GM12878 (cell line): Measurements from ENCODE around the gene SRSF10. TPM values are rescaled to one million over a fixed set of nuclear protein-coding genes. Genes with fewer than 3 reads are reported as not detected.
A peak's percentile ranks its signal among the peaks of the same experiment; 100 is the strongest.

Experiments used
- BHLHE40 ChIP-seq, 2 experiments: fragments of 450-650 bp in 1 of 2; IDR thresholded peaks; 2 replicates each; pipeline ENCODE4 v1.6.1; 2011 to 2017; ENCODE audit warnings: low read depth in 2 of 2, borderline replicate concordance in 1 of 2, improper control_type of control experiment in 1 of 2, low read length in 1 of 2, mild to moderate bottlenecking in 1 of 2
- CHD2 ChIP-seq: IDR thresholded peaks from 2 replicates; pipeline ENCODE4 v1.6.1; 2011; ENCODE audit warnings: low read depth, low read length, improper control_type of control experiment, borderline replicate concordance
- ESRRA ChIP-seq: IDR thresholded peaks from 2 replicates; pipeline ENCODE4 v1.6.1; 2012; ENCODE audit warnings: mild to moderate bottlenecking, low read length, improper control_type of control experiment
- HDAC2 ChIP-seq: fragments of 200-600 bp; sonication (generic); IDR thresholded peaks from 2 replicates; pipeline ENCODE4 v1.6.1; 2017
- IKZF1 ChIP-seq: fragments of 450-650 bp; conservative IDR thresholded peaks from 2 replicates; pipeline ENCODE4 v1.6.1; 2017; ENCODE audit warnings: antibody characterized with exemption, mild to moderate bottlenecking
- IKZF2 ChIP-seq, 2 experiments: fragments of 450-650 bp; IDR thresholded peaks; 2 replicates each; pipeline ENCODE4 v1.6.1; 2017; ENCODE audit warnings: mild to moderate bottlenecking in 2 of 2, moderate library complexity in 2 of 2
- MEF2B ChIP-seq: fragments of 450-650 bp; IDR thresholded peaks from 2 replicates; pipeline ENCODE4 v1.6.1; 2018; ENCODE audit warnings: mild to moderate bottlenecking, moderate library complexity; ENCODE audit not compliant: partially characterized antibody, poor library complexity, severe bottlenecking
- MXI1 ChIP-seq: fragments of 150-350 bp; IDR thresholded peaks from 2 replicates; pipeline ENCODE4 v1.6.1; 2011; ENCODE audit warnings: low read depth, mild to moderate bottlenecking, inconsistent platforms, low read length, improper control_type of control experiment
- NFYA ChIP-seq: IDR thresholded peaks from 2 replicates; pipeline ENCODE4 v1.6.1; 2011; ENCODE audit warnings: low read depth, mild to moderate bottlenecking, low read length, improper control_type of control experiment, borderline replicate concordance
- PML ChIP-seq: IDR thresholded peaks from 2 replicates; pipeline ENCODE4 v1.6.1; 2012; ENCODE audit warnings: low read length, inconsistent platforms
- POU2F2 ChIP-seq: IDR thresholded peaks from 3 replicates; pipeline ENCODE4 v1.6.1; 2011; ENCODE audit warnings: low read depth, mild to moderate bottlenecking, low read length, borderline replicate concordance
- RB1 ChIP-seq: fragments of 450-650 bp; formaldehyde crosslinking; IDR thresholded peaks from 2 replicates; pipeline ENCODE4 v1.6.1; 2017; ENCODE audit warnings: mild to moderate bottlenecking, borderline replicate concordance
- RCOR1 ChIP-seq: conservative IDR thresholded peaks from 2 replicates; pipeline ENCODE4 v1.6.1; 2012; ENCODE audit warnings: low read depth, low read length, improper control_type of control experiment
- RFX5 ChIP-seq: IDR thresholded peaks from 2 replicates; pipeline ENCODE4 v1.6.1; 2011; ENCODE audit warnings: low read depth, low read length, improper control_type of control experiment
- RUNX3 ChIP-seq: IDR thresholded peaks from 2 replicates; pipeline ENCODE4 v1.6.1; 2012; ENCODE audit warnings: low read length, inconsistent platforms
- SUZ12 ChIP-seq: fragments of 200-600 bp; sonication (generic); IDR thresholded peaks from one replicate; pipeline ENCODE4 v1.6.1; 2018; ENCODE audit warnings: antibody characterized with exemption, mild to moderate bottlenecking; ENCODE audit not compliant: unreplicated experiment
- ZNF207 ChIP-seq: fragments of 450-650 bp; IDR thresholded peaks from 2 replicates; pipeline ENCODE4 v1.6.1; 2014; ENCODE audit warnings: antibody characterized with exemption, mild to moderate bottlenecking, borderline replicate concordance
- polyA plus RNA-seq, 11 experiments: library from polyadenylated mRNA; depleted of rRNA in 4 of 11; unstranded in 6 of 11; stranded (reverse) in 5 of 11; fragments of >200 nt; fragmentation: Nextera tagmentation in 4 of 11; fragmentation: Illumina TruSeq in 1 of 11; extraction: Ambion mirVana in 4 of 11; extraction: Trizol in 1 of 11; gene quantifications; 1 replicate in 1 of 11; 2 replicates in 10 of 11; pipeline versions ENCODE4 v1.2.1 to v1.2.3, GENCODE V29; 2011 to 2016; ENCODE audit warnings: inconsistent platforms in 2 of 11, missing spikeins in 2 of 11, low read depth in 1 of 11
- total RNA-seq, 4 experiments: library from RNA; depleted of rRNA in 3 of 4; stranded (reverse); fragments of >200 nt in 3 of 4; fragmentation: Illumina TruSeq in 1 of 4; extraction: Trizol in 1 of 4; gene quantifications; 2 replicates each; pipeline versions ENCODE4 v1.2.1 to v1.2.3, GENCODE V29; 2013 to 2021
- TF ChIP-seq, protein P1 (sequence below): fragments of 450-650 bp; IDR thresholded peaks from 2 replicates; pipeline ENCODE4 v1.6.1; 2017; ENCODE audit warnings: low read depth, mild to moderate bottlenecking, moderate library complexity
- TF ChIP-seq, protein P2 (sequence below): IDR thresholded peaks from 2 replicates; pipeline ENCODE4 v1.6.1; 2011; ENCODE audit warnings: low read depth, mild to moderate bottlenecking, low read length, moderate library complexity, borderline replicate concordance; ENCODE audit errors: extremely low read depth
- TF ChIP-seq, protein P3 (sequence below): fragments of 450-650 bp; IDR thresholded peaks from 2 replicates; pipeline ENCODE4 v1.6.1; 2014; ENCODE audit warnings: mild to moderate bottlenecking
- TF ChIP-seq, protein P4 (sequence below): fragments of 450-650 bp; IDR thresholded peaks from 2 replicates; pipeline ENCODE4 v1.6.1; 2018; ENCODE audit warnings: borderline replicate concordance, mild to moderate bottlenecking; ENCODE audit not compliant: partially characterized antibody

The SRSF10 gene
- total and polyA plus RNA-seq, 10 of the 15 experiments (the other 5 are each of a cell fraction or from before 2014, with no cell fraction given) = 157 to 279 (median 222) TPM

DNA sequence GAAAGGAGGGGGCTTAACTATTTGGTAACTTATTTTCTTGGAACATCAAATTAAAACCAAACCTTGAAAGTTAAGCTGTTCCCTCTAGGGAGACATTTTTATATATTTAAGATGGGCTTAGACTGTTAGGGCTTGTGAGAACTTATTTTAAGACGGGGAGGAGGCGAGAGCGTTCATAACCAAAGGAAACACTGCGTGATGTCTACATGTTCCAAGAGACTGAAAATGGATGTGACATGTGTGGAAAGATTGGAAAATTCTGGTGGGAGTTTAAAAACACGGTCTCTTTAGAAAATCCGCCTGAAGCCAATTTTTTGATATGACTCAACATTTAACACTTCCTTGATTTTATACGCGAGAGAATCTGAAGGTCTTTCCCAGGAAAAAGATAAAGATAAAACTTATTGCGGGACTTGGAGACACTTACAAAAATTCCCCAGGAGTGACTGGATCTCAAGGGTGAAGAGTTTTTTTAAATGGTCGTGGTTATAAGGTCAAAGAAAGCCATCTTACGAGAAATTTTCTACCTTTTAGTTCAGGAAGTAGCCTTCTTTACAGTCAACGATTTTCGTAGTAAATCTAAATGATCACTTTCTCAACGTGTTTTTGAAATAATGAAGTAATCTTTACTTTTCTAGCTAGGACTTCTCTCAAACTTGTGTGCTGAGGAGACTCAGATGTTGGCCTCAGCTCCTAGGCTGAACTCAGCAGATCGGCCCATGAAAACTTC is 19.7 kb downstream of the SRSF10 start (continued):
- TF ChIP-seq, protein P1, sequence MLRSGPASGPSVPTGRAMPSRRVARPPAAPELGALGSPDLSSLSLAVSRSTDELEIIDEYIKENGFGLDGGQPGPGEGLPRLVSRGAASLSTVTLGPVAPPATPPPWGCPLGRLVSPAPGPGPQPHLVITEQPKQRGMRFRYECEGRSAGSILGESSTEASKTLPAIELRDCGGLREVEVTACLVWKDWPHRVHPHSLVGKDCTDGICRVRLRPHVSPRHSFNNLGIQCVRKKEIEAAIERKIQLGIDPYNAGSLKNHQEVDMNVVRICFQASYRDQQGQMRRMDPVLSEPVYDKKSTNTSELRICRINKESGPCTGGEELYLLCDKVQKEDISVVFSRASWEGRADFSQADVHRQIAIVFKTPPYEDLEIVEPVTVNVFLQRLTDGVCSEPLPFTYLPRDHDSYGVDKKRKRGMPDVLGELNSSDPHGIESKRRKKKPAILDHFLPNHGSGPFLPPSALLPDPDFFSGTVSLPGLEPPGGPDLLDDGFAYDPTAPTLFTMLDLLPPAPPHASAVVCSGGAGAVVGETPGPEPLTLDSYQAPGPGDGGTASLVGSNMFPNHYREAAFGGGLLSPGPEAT = no peak
- no peak for TF ChIP-seq RUNX3
- TF ChIP-seq IKZF1 = 0 out of 2 replicates have a peak, but pooled peaks have one; percentile 7
- no peak for TF ChIP-seq ESRRA
- TF ChIP-seq RFX5 = no peak
- TF ChIP-seq, protein P2, sequence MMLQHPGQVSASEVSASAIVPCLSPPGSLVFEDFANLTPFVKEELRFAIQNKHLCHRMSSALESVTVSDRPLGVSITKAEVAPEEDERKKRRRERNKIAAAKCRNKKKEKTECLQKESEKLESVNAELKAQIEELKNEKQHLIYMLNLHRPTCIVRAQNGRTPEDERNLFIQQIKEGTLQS = no peak
- no peak for TF ChIP-seq HDAC2
- TF ChIP-seq CHD2 = no peak
- peak in 1 of 2 experiments; percentile 49; a peak in 2 of 4 replicates for TF ChIP-seq IKZF2 (IDR thresholded peaks at IDR 0.05)
- TF ChIP-seq MEF2B = peak; percentile 2
- TF ChIP-seq MXI1 = no peak
- TF ChIP-seq, protein P3, sequence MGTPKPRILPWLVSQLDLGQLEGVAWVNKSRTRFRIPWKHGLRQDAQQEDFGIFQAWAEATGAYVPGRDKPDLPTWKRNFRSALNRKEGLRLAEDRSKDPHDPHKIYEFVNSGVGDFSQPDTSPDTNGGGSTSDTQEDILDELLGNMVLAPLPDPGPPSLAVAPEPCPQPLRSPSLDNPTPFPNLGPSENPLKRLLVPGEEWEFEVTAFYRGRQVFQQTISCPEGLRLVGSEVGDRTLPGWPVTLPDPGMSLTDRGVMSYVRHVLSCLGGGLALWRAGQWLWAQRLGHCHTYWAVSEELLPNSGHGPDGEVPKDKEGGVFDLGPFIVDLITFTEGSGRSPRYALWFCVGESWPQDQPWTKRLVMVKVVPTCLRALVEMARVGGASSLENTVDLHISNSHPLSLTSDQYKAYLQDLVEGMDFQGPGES = no peak
- TF ChIP-seq PML = 0 out of 2 replicates have a peak, but pooled peaks have one; percentile 20
- TF ChIP-seq, protein P4, sequence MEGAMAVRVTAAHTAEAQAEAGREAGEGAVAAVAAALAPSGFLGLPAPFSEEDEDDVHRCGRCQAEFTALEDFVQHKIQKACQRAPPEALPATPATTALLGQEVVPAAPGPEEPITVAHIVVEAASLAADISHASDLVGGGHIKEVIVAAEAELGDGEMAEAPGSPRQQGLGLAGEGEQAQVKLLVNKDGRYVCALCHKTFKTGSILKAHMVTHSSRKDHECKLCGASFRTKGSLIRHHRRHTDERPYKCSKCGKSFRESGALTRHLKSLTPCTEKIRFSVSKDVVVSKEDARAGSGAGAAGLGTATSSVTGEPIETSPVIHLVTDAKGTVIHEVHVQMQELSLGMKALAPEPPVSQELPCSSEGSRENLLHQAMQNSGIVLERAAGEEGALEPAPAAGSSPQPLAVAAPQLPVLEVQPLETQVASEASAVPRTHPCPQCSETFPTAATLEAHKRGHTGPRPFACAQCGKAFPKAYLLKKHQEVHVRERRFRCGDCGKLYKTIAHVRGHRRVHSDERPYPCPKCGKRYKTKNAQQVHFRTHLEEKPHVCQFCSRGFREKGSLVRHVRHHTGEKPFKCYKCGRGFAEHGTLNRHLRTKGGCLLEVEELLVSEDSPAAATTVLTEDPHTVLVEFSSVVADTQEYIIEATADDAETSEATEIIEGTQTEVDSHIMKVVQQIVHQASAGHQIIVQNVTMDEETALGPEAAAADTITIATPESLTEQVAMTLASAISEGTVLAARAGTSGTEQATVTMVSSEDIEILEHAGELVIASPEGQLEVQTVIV = no peak
- TF ChIP-seq SUZ12 = no peak
- TF ChIP-seq BHLHE40 (IDR thresholded peaks at IDR 0.05; ENCODE audit: borderline replicate concordance in 1 of 2, low read depth in 2 of 2, low read length in 1 of 2) = no peak
- no peak for TF ChIP-seq RCOR1
- TF ChIP-seq POU2F2 = no peak
- no peak for TF ChIP-seq ZNF207
- no peak for TF ChIP-seq RB1
- no peak for TF ChIP-seq NFYA
